GM18498 (cell line): Measurements from ENCODE around the gene SNX9.
A peak's percentile ranks its signal among the peaks of the same experiment; 100 is the strongest.
"Not testable (repeated sequence)": the region's sequence is repeated elsewhere in the genome, so short reads cannot be mapped to it uniquely, and the experiment has no call there.

Source experiments
- ATAC-seq: cut with Tn5 transposase; IDR thresholded peaks from one replicate; pipeline ENCODE4 v1.9.1; 2021; ENCODE audit warnings: mild to moderate bottlenecking, moderate library complexity; ENCODE audit not compliant: unreplicated experiment

SNX9 gene

GRCh38 chr6:157853902-157854502, 31.0 kb downstream of the SNX9 start:
- no peak for ATAC-seq

- ATAC-seq = no peak
Observed at GRCh38 chr6:157855325-157855724, 32.3 kb downstream of the SNX9 start.

GRCh38 chr6:157855804-157856203, 32.8 kb downstream of the SNX9 start:
- ATAC-seq = not testable (repeated sequence)

DNA sequence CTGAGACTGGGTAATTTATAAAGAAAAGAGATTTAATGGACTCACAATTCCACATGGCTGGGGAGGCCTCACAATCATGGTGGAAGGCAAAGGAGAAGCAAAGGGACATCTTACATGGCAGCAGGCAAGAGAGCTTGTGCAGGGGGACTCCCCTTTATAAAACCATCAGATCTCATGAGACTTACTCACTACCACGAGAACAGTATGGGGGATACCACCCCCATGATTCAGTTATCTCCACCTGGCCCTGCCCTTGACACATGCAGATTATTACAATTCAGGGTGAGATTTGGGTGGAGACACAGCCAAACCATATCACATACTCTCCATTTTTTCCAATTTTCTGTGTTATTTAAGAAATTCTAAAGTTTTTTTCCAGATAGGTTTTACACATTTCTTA, 35.6 kb downstream of the SNX9 start:
- not testable (repeated sequence) for ATAC-seq

GRCh38 chr6:157859775-157860504, 36.9 kb downstream of the SNX9 start:
- ATAC-seq = no peak

GRCh38 chr6:157860505-157860991, 37.5 kb downstream of the SNX9 start:
- no peak for ATAC-seq

- no peak for ATAC-seq
Observed at GRCh38 chr6:157861184-157861583, 38.1 kb downstream of the SNX9 start.

DNA sequence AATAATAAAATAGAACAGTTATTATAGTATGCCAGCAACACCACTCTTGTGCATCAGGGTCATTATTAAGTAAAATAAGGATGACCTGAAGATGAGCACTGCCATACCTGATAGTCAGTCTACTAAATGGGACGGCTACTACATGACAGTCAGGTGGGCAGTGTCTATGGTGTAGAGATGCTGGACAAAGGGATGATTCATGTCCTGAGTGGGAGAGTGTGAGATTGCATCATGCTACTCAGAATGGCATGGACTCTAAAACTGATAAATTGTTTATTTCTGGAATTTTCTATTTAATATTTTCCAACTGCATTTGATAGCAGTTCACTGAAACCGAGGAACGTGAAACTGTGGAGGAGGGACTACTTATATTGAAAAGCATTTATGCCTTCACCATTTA, 38.8 kb downstream of the SNX9 start:
- ATAC-seq = no peak

GRCh38 chr6:157862706-157863105, 39.7 kb downstream of the SNX9 start:
- no peak for ATAC-seq

GRCh38 chr6:157864185-157864761, 41.2 kb downstream of the SNX9 start:
- ATAC-seq = no peak

GRCh38 chr6:157865249-157865648, 42.2 kb downstream of the SNX9 start:
- no peak for ATAC-seq

- ATAC-seq = no peak
Observed at GRCh38 chr6:157867155-157867559, 44.1 kb downstream of the SNX9 start.

- no peak for ATAC-seq
Observed at GRCh38 chr6:157867981-157868380, 44.9 kb downstream of the SNX9 start.

- no peak for ATAC-seq
Observed at GRCh38 chr6:157868835-157869234, 45.8 kb downstream of the SNX9 start.

DNA sequence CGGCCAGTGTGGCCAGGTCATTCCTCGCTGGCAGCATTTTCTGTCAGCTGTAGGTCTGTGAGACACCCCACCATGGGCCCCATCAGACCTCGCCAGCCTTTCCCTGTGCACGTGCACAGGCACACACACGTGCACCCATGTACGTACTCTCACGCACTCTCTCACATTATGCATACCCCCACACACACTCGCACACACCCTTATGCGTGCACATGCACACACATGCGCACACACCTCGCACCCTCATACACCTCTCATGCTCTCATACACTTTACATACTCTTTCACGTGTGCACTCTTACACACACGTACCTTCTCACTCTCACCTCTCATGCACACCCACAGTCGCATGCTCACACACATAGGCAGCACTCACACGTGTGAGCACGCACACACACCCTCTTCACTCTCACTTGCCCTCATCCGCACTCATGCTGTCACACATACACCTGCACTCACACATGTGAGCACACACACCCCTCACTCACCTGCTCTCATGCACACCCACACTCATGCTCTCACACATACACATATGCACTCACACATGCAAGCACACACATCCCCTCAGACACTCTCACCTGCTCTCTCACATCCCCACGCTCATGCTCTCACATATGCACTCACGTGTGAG, 46.7 kb downstream of the SNX9 start:
- ATAC-seq = no peak

GRCh38 chr6:157873735-157874344, 50.8 kb downstream of the SNX9 start:
- ATAC-seq = peak; percentile 65

DNA sequence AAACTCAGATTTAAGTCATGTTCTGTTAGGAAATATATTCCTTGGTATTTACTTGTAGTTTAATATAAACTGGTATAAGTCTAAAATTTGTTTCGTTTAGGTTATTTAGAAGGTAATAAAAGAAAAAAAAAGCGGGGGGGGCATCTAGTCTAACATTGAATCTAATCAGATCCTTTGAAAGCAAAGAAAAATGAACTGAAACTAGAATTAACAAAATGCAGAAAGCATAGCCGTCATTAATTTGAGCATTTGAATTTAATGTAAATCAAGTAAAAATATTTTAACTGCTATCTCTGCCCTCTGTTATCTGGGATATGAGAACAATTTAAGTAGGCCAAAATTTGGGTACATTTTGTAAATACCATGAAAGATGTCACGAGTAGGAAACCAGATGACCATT, 54.1 kb downstream of the SNX9 start:
- no peak for ATAC-seq

- ATAC-seq = no peak
Observed at GRCh38 chr6:157877573-157878438, 54.8 kb downstream of the SNX9 start.

- ATAC-seq = peak; percentile 87
Observed at GRCh38 chr6:157879034-157879872, 56.2 kb downstream of the SNX9 start.
